ENCODE results near the gene WDFY3. TPM values are rescaled to one million over a fixed set of nuclear protein-coding genes. Genes with fewer than 3 reads are reported as not detected.

Gene WDFY3
- total RNA-seq, 1 donor from 2014 or later, result 72.4 TPM

- no peak for DNase-seq (ENCODE audit: low read depth in 2 of 2)
Measured at GRCh38 chr4:84952776-84953175, 13.7 kb downstream of the WDFY3 start.

GRCh38 chr4:84952004-84952403 lies 14.5 kb downstream of the WDFY3 start:
- DNase-seq (ENCODE audit: low read depth in 2 of 2), result peak; percentile 44 to 58

- no peak for DNase-seq (ENCODE audit: low read depth in 2 of 2)
Measured at GRCh38 chr4:84948056-84948455, 18.4 kb downstream of the WDFY3 start.

- DNase-seq (ENCODE audit: low read depth in 2 of 2), result no peak
Measured at GRCh38 chr4:84944947-84945346, 21.5 kb downstream of the WDFY3 start.

- no peak for DNase-seq (ENCODE audit: low read depth in 2 of 2)
Measured at GRCh38 chr4:84940960-84941359, 25.5 kb downstream of the WDFY3 start.

- no peak for DNase-seq (ENCODE audit: low read depth in 2 of 2)
Measured at GRCh38 chr4:84939113-84939512, 27.4 kb downstream of the WDFY3 start.

GRCh38 chr4:84938316-84938715 lies 28.2 kb downstream of the WDFY3 start:
- peak; percentile 81 to 91 for DNase-seq (ENCODE audit: low read depth in 2 of 2)

- DNase-seq (ENCODE audit: low read depth in 2 of 2), result peak; percentile 49 to 69
Measured at GRCh38 chr4:84937381-84937977, 29.0 kb downstream of the WDFY3 start.

GRCh38 chr4:84936123-84936522 lies 30.4 kb downstream of the WDFY3 start:
- DNase-seq (ENCODE audit: low read depth in 2 of 2), result no peak

GRCh38 chr4:84932462-84932861 lies 34.0 kb downstream of the WDFY3 start:
- DNase-seq (ENCODE audit: low read depth in 2 of 2), result no peak

GRCh38 chr4:84931961-84932360 lies 34.5 kb downstream of the WDFY3 start:
- DNase-seq (ENCODE audit: low read depth in 2 of 2), result no peak

- DNase-seq (ENCODE audit: low read depth in 2 of 2), result no peak
Measured at GRCh38 chr4:84931274-84931673, 35.2 kb downstream of the WDFY3 start.

GRCh38 chr4:84928089-84928488 lies 38.4 kb downstream of the WDFY3 start:
- DNase-seq (ENCODE audit: low read depth in 2 of 2), result no peak

GRCh38 chr4:84927428-84927827 lies 39.1 kb downstream of the WDFY3 start:
- no peak for DNase-seq (ENCODE audit: low read depth in 2 of 2)

GRCh38 chr4:84925558-84925957 lies 40.9 kb downstream of the WDFY3 start:
- DNase-seq (ENCODE audit: low read depth in 2 of 2), result no peak

- DNase-seq (ENCODE audit: low read depth in 2 of 2), result no peak
Measured at GRCh38 chr4:84924434-84924833, 42.1 kb downstream of the WDFY3 start.

GRCh38 chr4:84920617-84921016 lies 45.9 kb downstream of the WDFY3 start:
- DNase-seq (ENCODE audit: low read depth in 2 of 2), result peak; percentile 73 to 81

- peak in 1 of 2 donors; percentile 83 for DNase-seq (ENCODE audit: low read depth in 2 of 2)
Measured at GRCh38 chr4:84917869-84918600, 48.5 kb downstream of the WDFY3 start.

GRCh38 chr4:84917086-84917821 lies 49.2 kb downstream of the WDFY3 start:
- DNase-seq (ENCODE audit: low read depth in 2 of 2), result peak in 1 of 2 donors; percentile 11

- peak; percentile 34 to 68 for DNase-seq (ENCODE audit: low read depth in 2 of 2)
Measured at GRCh38 chr4:84916227-84916626, 50.3 kb downstream of the WDFY3 start.

- DNase-seq (ENCODE audit: low read depth in 2 of 2), result no peak
Measured at GRCh38 chr4:84915396-84915780, 51.1 kb downstream of the WDFY3 start.

- DNase-seq (ENCODE audit: low read depth in 2 of 2), result peak; percentile 17 to 89
Measured at GRCh38 chr4:84914686-84915395, 51.6 kb downstream of the WDFY3 start.
